Activated T-cell treated with anti-CD3 and anti-CD28 coated beads for 4 hours (primary cell): ENCODE results near the gene MMP20.

Experiments
- DNase-seq: peaks from one replicate; pipeline ENCODE4 v3.0.0-alpha.2; 2020

MMP20 gene

GRCh38 chr11:102620818-102621561 is 4.1 kb downstream of the MMP20 start:
- DNase-seq = no peak

- no peak for DNase-seq
Measured at GRCh38 chr11:102620179-102620578, 5.0 kb downstream of the MMP20 start.

GRCh38 chr11:102617466-102618008 is 7.6 kb downstream of the MMP20 start:
- no peak for DNase-seq

- no peak for DNase-seq
Measured at GRCh38 chr11:102615894-102616432, 9.2 kb downstream of the MMP20 start.

DNA sequence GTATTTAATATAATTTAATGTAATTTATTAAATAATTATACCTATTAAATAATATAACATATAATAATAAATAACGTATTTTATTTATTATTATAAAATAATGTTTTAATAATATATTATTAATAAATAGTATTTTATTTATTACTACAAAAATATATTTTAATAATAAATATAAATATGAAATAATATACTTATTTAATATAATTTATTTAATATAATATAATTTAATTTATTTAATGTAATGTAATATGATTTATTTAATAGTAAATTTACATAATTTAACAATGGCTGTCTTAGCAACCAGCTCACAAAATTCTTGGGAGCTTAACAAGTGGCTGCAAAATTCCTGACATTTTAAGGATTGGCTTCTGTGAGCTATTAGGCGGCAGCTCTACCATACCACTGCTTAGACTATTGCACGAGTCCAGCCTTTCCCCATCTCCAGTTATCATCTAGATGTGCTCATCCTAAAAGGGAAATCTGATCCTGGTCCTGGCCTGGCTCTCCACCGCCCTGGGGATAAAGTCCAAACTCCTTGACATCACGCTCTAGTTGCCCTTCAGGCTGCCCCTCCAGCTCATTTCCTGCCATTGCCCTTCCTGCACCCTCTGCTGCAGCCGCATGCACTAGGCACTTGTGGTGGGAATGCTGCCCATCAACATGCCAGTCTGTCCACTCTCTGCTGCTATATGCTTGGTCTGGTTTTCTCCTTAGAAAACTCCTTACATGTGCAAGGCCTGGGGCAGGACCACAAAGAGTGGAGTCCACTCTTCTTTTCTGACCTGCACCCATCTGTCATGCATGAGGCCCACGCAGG is 9.8 kb downstream of the MMP20 start:
- no peak for DNase-seq

DNA sequence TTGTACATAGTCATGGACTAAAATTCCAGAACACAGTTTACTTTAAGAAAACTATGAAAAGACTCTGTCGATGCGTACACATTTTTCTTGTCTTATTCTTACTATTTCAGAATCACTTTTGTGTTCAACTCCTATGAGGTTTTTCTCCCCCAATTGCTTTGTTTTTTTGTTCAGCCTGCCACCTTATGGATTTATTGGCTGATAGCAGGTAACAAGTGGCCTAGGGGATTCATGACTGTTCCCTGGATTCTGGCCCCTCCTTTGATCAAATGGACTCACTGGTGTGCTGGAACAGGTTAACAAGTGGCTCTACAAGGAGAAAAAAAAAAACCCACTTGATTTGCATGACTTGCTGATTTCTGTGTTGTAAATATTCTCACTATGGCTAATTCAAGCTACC is 10.6 kb downstream of the MMP20 start:
- DNase-seq = no peak

GRCh38 chr11:102614031-102614430 is 11.1 kb downstream of the MMP20 start:
- DNase-seq = no peak

- no peak for DNase-seq
Measured at GRCh38 chr11:102613450-102613849, 11.7 kb downstream of the MMP20 start.

DNA sequence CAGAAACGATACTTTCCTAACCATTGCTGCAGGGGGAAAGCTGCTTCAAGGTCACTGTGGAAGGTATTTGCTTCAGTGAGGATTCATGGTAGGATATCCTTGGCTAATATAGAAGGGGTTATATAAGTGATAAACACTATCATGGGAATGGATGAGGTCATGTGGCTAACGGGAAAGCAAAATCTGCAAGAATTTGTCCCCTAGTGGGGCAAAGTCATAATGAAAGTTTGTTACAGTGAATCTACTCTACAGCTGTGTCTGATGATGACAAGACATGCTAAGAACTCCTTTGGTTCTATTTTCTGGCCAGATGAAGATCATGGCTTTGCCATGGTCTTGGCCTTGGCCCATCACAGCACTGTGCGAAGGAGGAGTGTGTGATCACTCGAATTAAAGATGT is 13.8 kb downstream of the MMP20 start:
- DNase-seq = no peak

DNA sequence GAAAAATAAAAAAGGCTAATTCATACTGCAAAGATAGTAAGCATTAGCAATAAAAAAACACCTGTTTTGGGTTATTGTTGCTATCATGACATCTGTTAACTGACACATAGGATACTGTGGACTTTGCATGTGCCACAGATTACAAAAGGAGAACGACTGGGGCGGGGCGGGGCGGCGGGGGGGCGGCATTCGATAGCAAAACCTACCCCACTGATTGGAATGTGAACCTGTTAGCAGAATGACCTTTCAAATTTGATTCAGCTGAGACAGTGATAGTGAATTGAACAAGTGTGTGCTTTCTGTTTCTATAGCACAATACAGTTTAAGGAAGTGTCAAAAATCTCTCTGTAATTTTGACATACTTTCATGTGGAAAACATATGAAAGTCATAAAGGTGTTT is 14.9 kb downstream of the MMP20 start:
- DNase-seq = no peak

DNA sequence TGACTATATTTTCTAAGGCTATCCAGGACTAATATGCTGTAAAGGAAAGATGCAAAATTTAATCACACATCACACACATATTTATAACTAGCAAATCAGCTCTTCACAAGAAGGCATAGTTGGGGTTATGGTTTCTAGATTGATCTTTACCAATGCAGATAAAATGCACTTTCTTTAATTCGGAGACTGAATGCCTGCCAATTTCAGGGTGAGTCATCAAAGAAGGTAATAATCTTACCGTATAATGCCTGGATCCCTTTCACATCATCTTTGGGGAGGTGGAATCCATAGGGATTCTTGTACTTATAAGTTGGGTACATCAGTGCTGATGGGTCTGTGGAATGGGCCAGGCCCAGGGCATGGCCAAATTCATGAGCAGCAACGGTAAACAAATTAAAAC is 16.4 kb downstream of the MMP20 start:
- DNase-seq = no peak

DNA sequence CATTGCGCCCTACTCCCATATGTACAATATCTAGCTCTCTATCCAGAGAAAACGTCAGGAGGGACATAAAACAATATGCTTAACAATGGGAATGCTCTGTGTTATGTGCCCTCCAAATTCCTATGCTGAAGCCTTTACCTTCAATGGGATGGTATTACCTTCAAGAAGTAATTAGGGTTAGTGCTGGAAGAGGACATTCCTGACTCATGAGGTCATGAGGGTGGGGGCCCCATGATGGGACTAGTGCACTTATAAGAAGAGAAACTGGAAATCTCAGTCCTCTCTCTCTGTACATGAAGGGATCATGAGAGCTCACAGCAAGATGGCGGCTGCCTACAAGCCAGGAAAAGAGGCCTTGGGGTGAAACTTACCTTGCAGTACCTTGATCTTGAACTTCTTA is 20.3 kb downstream of the MMP20 start:
- no peak for DNase-seq

- no peak for DNase-seq
Measured at GRCh38 chr11:102604011-102604410, 21.1 kb downstream of the MMP20 start.

DNA sequence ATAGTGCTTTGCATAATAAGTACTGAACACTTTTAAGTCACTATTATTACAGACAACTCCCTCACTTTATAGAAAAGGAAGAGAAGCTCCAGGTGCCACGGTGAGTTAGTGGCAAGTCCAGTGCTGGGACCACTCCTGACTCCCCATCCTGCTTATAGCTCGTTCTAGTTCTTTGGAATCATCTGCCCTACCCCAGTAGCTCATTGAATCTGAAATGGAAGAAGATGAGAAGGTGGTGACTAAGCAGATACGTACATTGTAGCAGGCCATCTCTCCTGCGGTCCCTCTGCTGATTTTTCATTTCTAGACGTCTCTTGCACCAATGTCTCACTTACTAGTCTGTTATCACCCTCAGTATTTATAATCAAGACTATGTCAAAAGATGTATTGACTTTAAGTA is 21.6 kb downstream of the MMP20 start:
- DNase-seq = no peak

GRCh38 chr11:102603091-102603490 is 22.0 kb downstream of the MMP20 start:
- DNase-seq = no peak

GRCh38 chr11:102600666-102601065 is 24.5 kb downstream of the MMP20 start:
- no peak for DNase-seq

DNA sequence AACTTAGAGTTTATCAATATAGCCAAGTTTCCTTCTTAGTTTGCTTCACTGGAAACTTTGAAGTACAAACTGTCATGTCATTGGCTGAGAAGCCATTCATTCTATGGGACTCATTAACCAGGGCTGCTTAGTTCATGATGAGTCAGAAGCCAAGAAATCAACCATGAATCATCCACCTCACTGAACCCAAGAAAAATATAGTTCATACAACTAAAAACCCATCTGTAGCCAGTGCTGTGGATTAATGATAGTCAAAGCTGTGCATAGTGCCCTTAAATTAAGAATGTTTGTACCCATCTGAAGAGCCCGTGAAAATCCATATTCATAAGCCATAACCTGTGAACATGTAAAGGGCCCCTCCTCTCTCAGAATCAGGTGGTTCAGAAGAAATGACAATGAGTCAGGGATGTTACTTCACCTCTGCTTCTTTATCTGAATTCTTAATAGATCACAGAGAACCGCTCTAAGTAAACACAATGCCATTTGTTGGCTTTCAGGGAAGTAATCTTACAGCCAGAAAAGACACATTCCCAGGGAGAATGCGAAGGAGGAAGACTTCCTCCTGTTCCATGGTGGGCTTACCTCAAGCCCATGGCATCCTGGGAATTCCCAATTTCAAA is 25.4 kb downstream of the MMP20 start:
- no peak for DNase-seq

- DNase-seq = no peak
Measured at GRCh38 chr11:102598272-102598671, 26.9 kb downstream of the MMP20 start.

DNA sequence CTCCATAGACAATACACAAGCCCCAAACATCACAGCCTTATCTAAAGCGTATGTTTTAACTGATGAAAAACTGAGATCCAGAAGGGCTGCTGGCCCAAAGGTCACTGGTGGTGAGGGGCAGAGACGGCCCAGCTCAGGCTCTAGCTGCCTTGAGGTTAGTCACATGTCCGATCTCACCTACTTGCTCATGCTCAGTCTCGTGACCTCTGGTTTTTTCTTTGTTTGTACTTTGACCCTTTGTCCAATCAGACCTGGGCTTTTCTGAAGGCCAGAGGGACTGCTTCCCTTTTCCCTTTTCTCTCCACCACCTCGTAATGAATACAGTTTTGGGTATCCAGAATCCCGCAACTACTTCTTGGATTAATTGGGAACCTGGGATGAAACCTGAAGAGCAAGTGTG is 28.6 kb downstream of the MMP20 start:
- no peak for DNase-seq

GRCh38 chr11:102592634-102593581 is 32.2 kb downstream of the MMP20 start:
- DNase-seq = no peak

DNA sequence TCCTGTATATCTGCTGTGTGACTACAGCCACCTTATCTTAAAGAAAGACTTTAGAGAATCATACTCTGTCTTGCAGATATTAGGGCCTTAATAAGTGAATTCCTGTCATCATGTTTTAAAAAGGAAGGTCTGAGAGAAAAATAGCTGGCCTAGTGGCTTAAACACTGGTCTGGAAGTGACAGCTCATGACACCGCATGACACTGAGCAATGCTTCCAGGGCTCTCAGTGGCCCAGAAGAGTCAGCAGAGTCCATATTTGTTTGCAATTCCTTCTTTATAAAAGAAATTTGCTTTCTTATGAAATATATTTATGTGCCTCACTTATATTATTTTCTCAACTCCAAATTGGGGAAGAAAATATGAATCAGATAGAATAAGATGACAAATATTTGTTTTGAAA is 33.0 kb downstream of the MMP20 start:
- DNase-seq = no peak

DNA sequence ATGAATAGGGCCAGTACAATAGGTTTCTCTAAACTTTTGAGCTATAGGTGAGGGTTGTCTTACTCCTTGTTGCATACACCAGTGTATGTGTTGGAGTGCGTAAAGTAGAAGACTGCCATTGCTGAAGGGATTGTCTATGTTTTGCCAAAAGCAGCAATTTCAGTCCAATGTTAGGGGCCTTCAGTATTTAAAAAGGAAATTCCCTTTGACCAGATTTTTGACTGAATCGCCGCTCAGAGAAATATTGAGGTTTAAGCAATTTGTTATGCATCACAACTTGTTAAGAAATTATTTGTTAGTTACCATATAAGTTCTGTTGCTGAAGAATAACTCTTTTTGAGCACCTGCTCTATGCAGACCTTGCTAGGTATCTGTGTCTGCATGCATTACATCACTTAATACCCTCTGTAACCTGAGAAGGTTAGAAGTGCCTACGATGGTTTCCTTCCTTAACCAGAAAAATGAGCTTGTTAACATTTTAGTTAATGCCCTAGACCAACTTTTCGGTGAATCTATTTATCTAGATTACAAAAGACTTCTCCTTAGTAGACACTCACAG is 33.9 kb downstream of the MMP20 start:
- DNase-seq = no peak
